HEK293 (cell line): ENCODE measurements around the gene TTC24.
A peak's percentile ranks its signal among the peaks of the same experiment; 100 is the strongest.

Experiments used
- CTCF ChIP-seq: fragments of 450-650 bp; formaldehyde crosslinking; IDR thresholded peaks from 2 replicates; pipeline ENCODE4 v1.5.1; 2016; ENCODE audit warnings: missing biosample characterization, missing genetic modification characterization
- TCF7L2 ChIP-seq: IDR thresholded peaks from 2 replicates; pipeline ENCODE4 v1.6.1; 2011; ENCODE audit warnings: low read depth, mild to moderate bottlenecking, inconsistent platforms, low read length, moderate library complexity, borderline replicate concordance
- ZNF521 ChIP-seq: fragments of 450-650 bp; formaldehyde crosslinking; IDR thresholded peaks from 2 replicates; pipeline ENCODE4 v1.5.1; 2017; ENCODE audit warnings: missing biosample characterization, mild to moderate bottlenecking, missing genetic modification characterization
- ZNF747 ChIP-seq: fragments of 450-650 bp; formaldehyde crosslinking; IDR thresholded peaks from 2 replicates; pipeline ENCODE4 v1.5.1; 2016; ENCODE audit warnings: missing biosample characterization, missing genetic modification characterization
- ZSCAN18 ChIP-seq: fragments of 450-650 bp; formaldehyde crosslinking; IDR thresholded peaks from 2 replicates; pipeline ENCODE4 v1.5.1; 2016; ENCODE audit warnings: missing biosample characterization, missing genetic modification characterization
- ZSCAN23 ChIP-seq: fragments of 450-650 bp; formaldehyde crosslinking; IDR thresholded peaks from 2 replicates; pipeline ENCODE4 v1.5.1; 2016; ENCODE audit warnings: missing biosample characterization, missing genetic modification characterization
- TF ChIP-seq, protein P1 (sequence below): fragments of 450-650 bp; formaldehyde crosslinking; IDR thresholded peaks from 2 replicates; pipeline ENCODE4 v1.5.1; 2016; ENCODE audit warnings: missing biosample characterization, missing genetic modification characterization
- TF ChIP-seq, protein P2 (sequence below): fragments of 450-650 bp; formaldehyde crosslinking; optimal IDR thresholded peaks from 2 replicates; pipeline ENCODE3; 2016; ENCODE audit warnings: missing biosample characterization, mild to moderate bottlenecking, missing genetic modification characterization

GRCh38 chr1:156571261-156571852, 8.2 kb upstream of the TTC24 start:
- TF ChIP-seq ZNF521 (tag by site-specific recombination) (no peak), ZSCAN23 (no peak), CTCF (tag by site-specific recombination) (no peak), TCF7L2 (no peak), ZNF747 (tag by site-specific recombination) (no peak), ZSCAN18 (no peak)
- TF ChIP-seq, protein P1, sequence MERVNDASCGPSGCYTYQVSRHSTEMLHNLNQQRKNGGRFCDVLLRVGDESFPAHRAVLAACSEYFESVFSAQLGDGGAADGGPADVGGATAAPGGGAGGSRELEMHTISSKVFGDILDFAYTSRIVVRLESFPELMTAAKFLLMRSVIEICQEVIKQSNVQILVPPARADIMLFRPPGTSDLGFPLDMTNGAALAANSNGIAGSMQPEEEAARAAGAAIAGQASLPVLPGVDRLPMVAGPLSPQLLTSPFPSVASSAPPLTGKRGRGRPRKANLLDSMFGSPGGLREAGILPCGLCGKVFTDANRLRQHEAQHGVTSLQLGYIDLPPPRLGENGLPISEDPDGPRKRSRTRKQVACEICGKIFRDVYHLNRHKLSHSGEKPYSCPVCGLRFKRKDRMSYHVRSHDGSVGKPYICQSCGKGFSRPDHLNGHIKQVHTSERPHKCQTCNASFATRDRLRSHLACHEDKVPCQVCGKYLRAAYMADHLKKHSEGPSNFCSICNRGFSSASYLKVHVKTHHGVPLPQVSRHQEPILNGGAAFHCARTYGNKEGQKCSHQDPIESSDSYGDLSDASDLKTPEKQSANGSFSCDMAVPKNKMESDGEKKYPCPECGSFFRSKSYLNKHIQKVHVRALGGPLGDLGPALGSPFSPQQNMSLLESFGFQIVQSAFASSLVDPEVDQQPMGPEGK (tag by site-specific recombination), result peak; percentile 61
- TF ChIP-seq, protein P2, sequence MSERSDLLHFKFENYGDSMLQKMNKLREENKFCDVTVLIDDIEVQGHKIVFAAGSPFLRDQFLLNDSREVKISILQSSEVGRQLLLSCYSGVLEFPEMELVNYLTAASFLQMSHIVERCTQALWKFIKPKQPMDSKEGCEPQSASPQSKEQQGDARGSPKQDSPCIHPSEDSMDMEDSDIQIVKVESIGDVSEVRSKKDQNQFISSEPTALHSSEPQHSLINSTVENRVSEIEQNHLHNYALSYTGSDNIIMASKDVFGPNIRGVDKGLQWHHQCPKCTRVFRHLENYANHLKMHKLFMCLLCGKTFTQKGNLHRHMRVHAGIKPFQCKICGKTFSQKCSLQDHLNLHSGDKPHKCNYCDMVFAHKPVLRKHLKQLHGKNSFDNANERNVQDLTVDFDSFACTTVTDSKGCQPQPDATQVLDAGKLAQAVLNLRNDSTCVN (tag by site-specific recombination), result no peak
